HL-60 (cell line): ENCODE data around the gene EXOC8.

Source experiments
- CTCF ChIP-seq: IDR thresholded peaks from one replicate; pipeline ENCODE4 v1.5.1; 2011; ENCODE audit warnings: low read length, control low read depth, inconsistent platforms; ENCODE audit not compliant: insufficient read depth
- GABPA ChIP-seq: IDR thresholded peaks from 2 replicates; pipeline ENCODE4 v1.6.1; 2012; ENCODE audit warnings: low read depth
- POLR2AphosphoS5 ChIP-seq: IDR thresholded peaks from 2 replicates; pipeline ENCODE4 v1.6.1; 2012; ENCODE audit warnings: low read depth
- REST ChIP-seq: IDR thresholded peaks from 2 replicates; pipeline ENCODE4 v1.6.1; 2012; ENCODE audit warnings: low read depth; ENCODE audit not compliant: insufficient replicate concordance
- SPI1 ChIP-seq: IDR thresholded peaks from 2 replicates; pipeline ENCODE4 v1.6.1; 2012; ENCODE audit warnings: low read depth, mild to moderate bottlenecking, borderline replicate concordance

GRCh38 chr1:231318015-231318355 lies 19.7 kb downstream of the EXOC8 start:
- TF ChIP-seq CTCF (no peak), REST (no peak), POLR2AphosphoS5 (no peak), GABPA (no peak), SPI1 (no peak)
